SK-N-MC (cell line): Measurements from ENCODE around the gene RASSF4.

Experiments used
- EZH2 ChIP-seq: fragments of 200-600 bp; sonication (generic); IDR thresholded peaks from one replicate; pipeline ENCODE4 v1.6.1; 2017; ENCODE audit warnings: antibody characterized with exemption
- FOXP2 ChIP-seq: optimal IDR thresholded peaks from 2 replicates; pipeline ENCODE3; 2011; ENCODE audit warnings: mild to moderate bottlenecking, moderate library complexity; ENCODE audit not compliant: insufficient read depth; ENCODE audit errors: extremely low read length, control extremely low read depth
- POLR2AphosphoS5 ChIP-seq: IDR thresholded peaks from 2 replicates; pipeline ENCODE4 v1.6.1; 2012; ENCODE audit warnings: mild to moderate bottlenecking, low read depth, low read length, borderline replicate concordance

- TF ChIP-seq EZH2 = no peak
- no peak for TF ChIP-seq POLR2AphosphoS5
- no peak for TF ChIP-seq FOXP2
Observed at GRCh38 chr10:44949915-44950314, 9.7 kb upstream of the RASSF4 start.
